GM23338 (cell line): ENCODE results near the gene SMG9. TPM values are rescaled to one million over a fixed set of nuclear protein-coding genes. Genes with fewer than 3 reads are reported as not detected.
A peak's percentile ranks its signal among the peaks of the same experiment; 100 is the strongest.

Experiments
- ATAC-seq: fragments of 200-7000 bp; cut with Tn5 transposase; 3 replicates; pipeline ENCODE4 v1.9.1; 2020
- DNase-seq: peaks from one replicate; pipeline ENCODE4 v3.0.0-alpha.2; 2015; ENCODE audit warnings: low spot score
- H2AFZ ChIP-seq: fragments of 200-600 bp; sonication (generic); 2 replicates; pipeline ENCODE4 v1.8.0; 2016; ENCODE audit warnings: antibody characterized with exemption, mild to moderate bottlenecking, moderate library complexity
- H3F3A ChIP-seq: fragments of 200-600 bp; sonication (generic); replicated peaks from 2 replicates; pipeline ENCODE4 v1.8.0; 2017; ENCODE audit warnings: antibody characterized with exemption, mixed run types, low read depth
- H3K27ac ChIP-seq: fragments of 200-600 bp; sonication (generic); 2 replicates; pipeline ENCODE4 v1.6.1; 2016; ENCODE audit warnings: low read depth
- H3K27me3 ChIP-seq: fragments of 200-600 bp; sonication (generic); 2 replicates; pipeline ENCODE4 v1.8.0; 2016; ENCODE audit warnings: mild to moderate bottlenecking, mixed run types, moderate library complexity; ENCODE audit not compliant: insufficient read depth
- H3K36me3 ChIP-seq: fragments of 200-600 bp; sonication (generic); 2 replicates; pipeline ENCODE4 v1.8.0; 2016; ENCODE audit warnings: mild to moderate bottlenecking; ENCODE audit not compliant: insufficient read depth
- H3K4me1 ChIP-seq: fragments of 200-600 bp; sonication (generic); 2 replicates; pipeline ENCODE4 v1.8.0; 2016; ENCODE audit warnings: mild to moderate bottlenecking, moderate library complexity; ENCODE audit not compliant: insufficient read depth
- H3K4me2 ChIP-seq: fragments of 200-600 bp; sonication (generic); 2 replicates; pipeline ENCODE4 v1.7.1; 2017; ENCODE audit warnings: mixed run types
- H3K4me3 ChIP-seq: fragments of 200-600 bp; sonication (generic); 2 replicates; pipeline ENCODE4 v1.6.1; 2016; ENCODE audit warnings: mixed run types
- H3K79me2 ChIP-seq: fragments of 200-600 bp; sonication (generic); replicated peaks from 2 replicates; pipeline ENCODE4 v1.8.0; 2017; ENCODE audit warnings: mild to moderate bottlenecking; ENCODE audit not compliant: insufficient read depth
- H3K9me2 ChIP-seq: fragments of 200-600 bp; sonication (generic); 2 replicates; pipeline ENCODE4 v1.8.0; 2017; ENCODE audit not compliant: insufficient read depth
- H4K20me1 ChIP-seq: fragments of 200-600 bp; sonication (generic); replicated peaks from 2 replicates; pipeline ENCODE4 v1.8.0; 2017; ENCODE audit warnings: mild to moderate bottlenecking; ENCODE audit not compliant: insufficient read depth
- H3K27ac Mint-ChIP-seq: 2 replicates; pipeline ENCODE4 v1.8.0; 2020; ENCODE audit warnings: inconsistent platforms, mild to moderate bottlenecking, moderate library complexity, mixed read lengths
- H3K27me3 Mint-ChIP-seq: 3 replicates; pipeline ENCODE4 v1.8.0; 2022; ENCODE audit warnings: low read depth, mild to moderate bottlenecking, moderate library complexity, mixed read lengths, inconsistent platforms; ENCODE audit not compliant: insufficient read depth, poor library complexity
- H3K36me3 Mint-ChIP-seq: 3 replicates; pipeline ENCODE4 v1.8.0; 2021; ENCODE audit warnings: low read depth, mild to moderate bottlenecking, inconsistent platforms, moderate library complexity, mixed read lengths
- H3K4me1 Mint-ChIP-seq: 3 replicates; pipeline ENCODE4 v1.8.0; 2020; ENCODE audit warnings: mild to moderate bottlenecking, inconsistent platforms, mixed read lengths
- H3K4me3 Mint-ChIP-seq: 3 replicates; pipeline ENCODE4 v1.8.0; 2021; ENCODE audit warnings: moderate library complexity, mild to moderate bottlenecking, inconsistent platforms, mixed read lengths
- H3K9me3 Mint-ChIP-seq: 3 replicates; pipeline ENCODE4 v1.8.0; 2020; ENCODE audit warnings: moderate library complexity, mild to moderate bottlenecking, inconsistent platforms, mixed read lengths
- ETS1 ChIP-seq: IDR thresholded peaks from 2 replicates; pipeline ENCODE4 v1.6.1; 2016; ENCODE audit warnings: antibody characterized with exemption
- REST ChIP-seq: IDR thresholded peaks from one replicate; pipeline ENCODE4 v1.6.1; 2018; ENCODE audit warnings: antibody characterized with exemption; ENCODE audit not compliant: unreplicated experiment
- STAT1 ChIP-seq: IDR thresholded peaks from one replicate; pipeline ENCODE4 v1.6.1; 2016; ENCODE audit warnings: antibody characterized with exemption; ENCODE audit not compliant: unreplicated experiment
- ZNF331 ChIP-seq: fragments of 250-450 bp; sonication (Bioruptor Pico); IDR thresholded peaks from 2 replicates; pipeline ENCODE4 v1.5.0; 2020; ENCODE audit warnings: low read depth, mild to moderate bottlenecking, moderate library complexity
- ZNF462 ChIP-seq: fragments of 250-450 bp; sonication (Bioruptor Pico); IDR thresholded peaks from 2 replicates; pipeline ENCODE4 v1.5.0; 2020; ENCODE audit warnings: mild to moderate bottlenecking, moderate library complexity
- polyA plus RNA-seq: library from polyadenylated mRNA; unstranded; fragments of >200 nt; fragmentation: Nextera tagmentation; extraction: Ambion mirVana; gene quantifications from 2 replicates; pipeline ENCODE4 v1.2.1, GENCODE V29; 2016
- total RNA-seq: library from RNA; depleted of rRNA; stranded (reverse); fragments of >200 nt; shearing (Covaris generic); gene quantifications from 2 replicates; pipeline ENCODE4 v1.2.3, GENCODE V29; 2014

SMG9 gene
- total and polyA plus RNA-seq, 2 experiments from 2014 or later, result 13.2 to 14.0 TPM

- Histone ChIP-seq H3K27ac (no peak overlapping the region), H2AFZ (no peak overlapping the region), H3F3A (no peaks in the 10 kb centered on the region), H3K4me1 (no peaks in the 10 kb centered on the region), H3K4me2 (no peak overlapping the region), H4K20me1 (0 out of 2 replicates have a peak, but pooled peaks cover 4% of the 10 kb centered on the region), H3K9me2 (no peaks in the 10 kb centered on the region), H3K36me3 (no peaks in the 10 kb centered on the region), H3K79me2 (no peaks in the 10 kb centered on the region), H3K27me3 (peaks cover 5% of the 10 kb centered on the region; the same call in 1 of the 2 replicates), H3K4me3 (no peak overlapping the region)
- H3K27me3 Mint-ChIP-seq, result peaks cover 4% of the 10 kb centered on the region
- ATAC-seq (no peak), DNase-seq (no peak)
- no peaks in the 10 kb centered on the region; the same call in 2 of the 3 replicates for H3K4me1 Mint-ChIP-seq
- no peaks in the 10 kb centered on the region for H3K36me3 Mint-ChIP-seq
- H3K9me3 Mint-ChIP-seq, result no peaks in the 10 kb centered on the region
- H3K27ac Mint-ChIP-seq, result no peak overlapping the region
- TF ChIP-seq ZNF331 (CRISPR knock-in tag) (no peak), REST (no peak), STAT1 (no peak), ETS1 (no peak)
- H3K4me3 Mint-ChIP-seq, result no peak overlapping the region; the same call in 2 of the 3 replicates
Measured at GRCh38 chr19:43790587-43790986, 35.8 kb upstream of the SMG9 start.

- ATAC-seq (peak; percentile 50), DNase-seq (peak; percentile 80)
- TF ChIP-seq REST (peak; percentile 94), ZNF462 (no peak)
Measured at GRCh38 chr19:43789029-43789428, 34.3 kb upstream of the SMG9 start.

More at GRCh38 chr19:43789029-43789428, 34.3 kb upstream of the SMG9 start:
- Histone ChIP-seq H3K4me1 (no peaks in the 10 kb centered on the region), H2AFZ (no peak overlapping the region), H4K20me1 (0 out of 2 replicates have a peak, but pooled peaks cover 4% of the 10 kb centered on the region), H3K4me2 (no peak overlapping the region), H3K27me3 (0 out of 2 replicates have a peak, but pooled peaks cover 3% of the 10 kb centered on the region), H3F3A (no peaks in the 10 kb centered on the region), H3K79me2 (no peaks in the 10 kb centered on the region), H3K9me2 (no peaks in the 10 kb centered on the region), H3K4me3 (no peak overlapping the region), H3K27ac (no peak overlapping the region), H3K36me3 (no peaks in the 10 kb centered on the region)
- Mint-ChIP-seq H3K4me3 (no peak overlapping the region), H3K4me1 (peaks cover 6% of the 10 kb centered on the region), H3K9me3 (no peaks in the 10 kb centered on the region), H3K27me3 (peaks cover 4% of the 10 kb centered on the region), H3K27ac (no peak overlapping the region), H3K36me3 (no peaks in the 10 kb centered on the region)
